HFFc6 (cell line): ENCODE results near the gene GABPB1. TPM values are rescaled to one million over a fixed set of nuclear protein-coding genes. Genes with fewer than 3 reads are reported as not detected.

Source experiments
- DNase-seq: peaks from one replicate; pipeline ENCODE4 v3.0.0-alpha.2; 2018
- H3K27ac Mint-ChIP-seq: 2 replicates; pipeline ENCODE4 v1.8.0; 2020; ENCODE audit warnings: mild to moderate bottlenecking, mixed read lengths
- H3K27me3 Mint-ChIP-seq: 2 replicates; pipeline ENCODE4 v1.8.0; 2021; ENCODE audit warnings: mild to moderate bottlenecking, moderate library complexity, mixed read lengths; ENCODE audit not compliant: insufficient read depth
- H3K36me3 Mint-ChIP-seq: 2 replicates; pipeline ENCODE4 v1.8.0; 2021; ENCODE audit warnings: low read depth, mixed read lengths
- H3K4me1 Mint-ChIP-seq: 2 replicates; pipeline ENCODE4 v1.8.0; 2020; ENCODE audit warnings: low read depth, mixed read lengths
- H3K4me3 Mint-ChIP-seq: 2 replicates; pipeline ENCODE4 v1.8.0; 2020; ENCODE audit warnings: mild to moderate bottlenecking, moderate library complexity, mixed read lengths
- H3K9me3 Mint-ChIP-seq: 2 replicates; pipeline ENCODE4 v1.8.0; 2020; ENCODE audit warnings: mild to moderate bottlenecking, mixed read lengths
- CTCF ChIP-seq: fragments of 200-600 bp; sonication (generic); IDR thresholded peaks from 2 replicates; pipeline ENCODE4 v1.5.0; 2021; ENCODE audit warnings: antibody characterized with exemption, mild to moderate bottlenecking
- total RNA-seq, 6 experiments: library from RNA; stranded (reverse); fragmentation: NEBNext Ultra II Directional; extraction: Animal tissue kit (Norgen Biotek cat#: 25700); gene quantifications; 2 replicates in 1 of 6; 3 replicates in 5 of 6; pipeline ENCODE4 v1.2.3, GENCODE V29; 2021

The GABPB1 gene
- total RNA-seq, 6 experiments from 2014 or later = 20.8 to 28.4 (median 25.3) TPM

GRCh38 chr15:50238255-50238654 lies 116.7 kb downstream of the GABPB1 start:
- peaks cover 29% of the 10 kb centered on the region for H3K4me1 Mint-ChIP-seq
- H3K27me3 Mint-ChIP-seq = no peaks in the 10 kb centered on the region
- H3K4me3 Mint-ChIP-seq = no peak overlapping the region
- no peak for DNase-seq
- no peaks in the 10 kb centered on the region for H3K9me3 Mint-ChIP-seq
- H3K27ac Mint-ChIP-seq = no peak overlapping the region
- no peak for TF ChIP-seq CTCF
- no peaks in the 10 kb centered on the region for H3K36me3 Mint-ChIP-seq

DNA sequence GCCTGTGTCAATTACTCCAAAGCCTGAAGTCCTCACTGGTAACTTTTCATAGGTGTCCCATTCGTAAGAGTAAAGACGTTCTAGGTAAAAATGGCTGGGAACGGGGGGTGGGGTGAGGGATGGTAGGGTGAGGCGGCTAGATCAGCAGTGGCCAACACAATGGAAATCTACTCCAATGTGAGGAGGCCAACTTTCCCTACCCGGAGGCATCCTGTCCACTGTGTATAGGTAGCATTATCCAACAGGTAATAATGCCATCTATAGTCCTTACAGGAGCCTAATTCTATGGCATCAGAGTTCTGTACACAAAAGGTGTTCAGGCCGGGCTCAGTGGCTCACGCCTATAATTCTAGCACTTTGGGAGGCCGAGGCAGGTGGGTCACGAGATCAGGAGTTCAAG lies 118.6 kb downstream of the GABPB1 start:
- DNase-seq = no peak
- Mint-ChIP-seq H3K9me3 (no peaks in the 10 kb centered on the region), H3K27ac (no peak overlapping the region), H3K4me1 (peaks cover 17% of the 10 kb centered on the region), H3K4me3 (no peak overlapping the region), H3K36me3 (no peaks in the 10 kb centered on the region), H3K27me3 (no peaks in the 10 kb centered on the region)
- TF ChIP-seq CTCF = no peak

DNA sequence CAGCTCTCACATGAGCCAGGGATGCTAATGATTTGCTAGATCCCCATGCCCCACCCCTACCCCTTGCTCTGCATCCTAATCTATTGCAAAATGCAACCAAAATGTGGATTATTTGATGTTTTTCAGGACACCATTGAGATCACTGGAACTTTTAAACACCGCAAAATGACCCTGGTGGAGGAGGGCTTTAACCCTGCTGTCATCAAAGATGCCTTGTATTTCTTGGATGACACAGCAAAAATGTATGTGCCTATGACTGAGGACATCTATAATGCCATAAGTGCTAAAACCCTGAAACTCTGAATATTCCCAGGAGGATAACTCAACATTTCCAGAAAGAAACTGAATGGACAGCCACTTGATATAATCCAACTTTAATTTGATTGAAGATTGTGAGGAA lies 119.2 kb downstream of the GABPB1 start:
- H3K27me3 Mint-ChIP-seq = no peaks in the 10 kb centered on the region
- H3K4me1 Mint-ChIP-seq = peaks cover 11% of the 10 kb centered on the region
- TF ChIP-seq CTCF = no peak
- H3K4me3 Mint-ChIP-seq = no peak overlapping the region; the same call in 1 of the 2 replicates
- peak; percentile 32 for DNase-seq
- H3K27ac Mint-ChIP-seq = no peak overlapping the region; the same call in 1 of the 2 replicates
- H3K9me3 Mint-ChIP-seq = no peaks in the 10 kb centered on the region
- no peaks in the 10 kb centered on the region for H3K36me3 Mint-ChIP-seq

DNA sequence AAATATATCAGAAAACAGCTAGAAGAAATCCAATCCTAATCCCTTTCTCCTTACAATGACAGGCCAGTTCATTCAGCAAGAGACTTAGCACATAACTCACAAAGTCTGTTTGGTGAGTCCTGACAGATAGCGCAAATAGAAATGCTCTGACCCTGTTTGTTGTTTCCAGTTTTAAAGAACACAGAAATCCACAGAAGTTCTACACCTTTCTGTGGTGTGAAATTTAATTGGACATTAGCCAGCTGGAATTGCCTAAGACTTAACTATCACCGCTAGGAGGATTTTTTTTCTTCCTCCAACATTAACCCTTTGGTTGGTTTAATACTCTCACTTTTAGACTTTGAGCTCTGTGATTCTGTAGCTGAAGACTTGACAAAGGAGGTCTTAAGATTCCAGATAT lies 120.2 kb downstream of the GABPB1 start:
- TF ChIP-seq CTCF = no peak
- DNase-seq = no peak
- Mint-ChIP-seq H3K27me3 (no peaks in the 10 kb centered on the region), H3K9me3 (no peaks in the 10 kb centered on the region), H3K4me3 (no peak overlapping the region), H3K36me3 (no peaks in the 10 kb centered on the region), H3K27ac (no peak overlapping the region), H3K4me1 (peaks cover 10% of the 10 kb centered on the region)

DNA sequence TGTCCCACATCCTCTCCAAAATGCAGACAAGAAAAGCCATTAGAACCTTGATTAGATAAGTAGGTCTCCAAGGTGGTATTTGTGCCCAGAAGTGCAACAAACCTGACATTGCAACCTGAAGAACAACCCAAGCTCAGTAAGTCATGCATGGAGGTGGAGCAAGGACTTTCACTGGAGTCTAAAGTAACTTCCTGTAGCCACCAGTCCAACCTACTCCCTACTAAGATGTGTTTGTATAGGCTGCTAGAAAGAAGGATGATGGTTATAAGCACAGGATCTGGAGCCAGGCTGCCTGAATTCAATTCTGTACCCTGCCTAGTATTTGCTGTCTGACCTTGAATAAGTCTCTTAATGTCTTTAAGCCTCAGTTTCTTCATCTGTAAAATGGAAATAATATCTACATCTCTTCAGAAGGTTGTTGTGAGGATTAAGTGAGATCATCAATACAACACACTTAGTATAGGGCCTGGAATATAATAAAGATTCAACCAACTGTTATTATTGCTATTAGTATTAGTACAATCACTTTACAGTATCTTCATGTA lies 121.7 kb downstream of the GABPB1 start:
- Mint-ChIP-seq H3K27me3 (no peaks in the 10 kb centered on the region; the same call in 1 of the 2 replicates), H3K9me3 (no peaks in the 10 kb centered on the region), H3K27ac (no peak overlapping the region), H3K4me1 (peaks cover 24% of the 10 kb centered on the region), H3K4me3 (no peak overlapping the region), H3K36me3 (no peaks in the 10 kb centered on the region)
- DNase-seq = no peak
- no peak for TF ChIP-seq CTCF

DNA sequence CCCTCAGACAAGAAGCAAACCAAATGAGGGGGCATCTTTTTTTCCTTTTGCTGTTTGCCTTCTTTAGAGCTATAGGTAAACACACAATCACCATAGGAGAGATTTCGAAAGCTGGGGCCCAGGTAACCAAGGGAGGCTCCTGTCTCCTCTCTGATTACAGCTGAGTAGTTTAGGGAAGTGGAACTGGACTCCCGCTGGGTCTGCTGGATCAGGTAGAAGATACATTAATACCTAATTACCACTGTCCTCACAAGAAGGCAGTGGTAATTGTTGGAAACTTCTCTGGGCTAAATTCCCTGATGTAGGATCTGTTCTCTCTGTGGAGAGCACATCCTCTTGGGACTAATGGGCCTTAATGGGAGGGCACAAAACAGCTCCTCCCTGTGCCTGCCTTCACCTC lies 122.2 kb downstream of the GABPB1 start:
- no peak overlapping the region for H3K4me3 Mint-ChIP-seq
- TF ChIP-seq CTCF = no peak

More for the DNA sequence above, 122.2 kb downstream of the GABPB1 start:
- H3K27me3 Mint-ChIP-seq = no peaks in the 10 kb centered on the region; the same call in 1 of the 2 replicates
- H3K36me3 Mint-ChIP-seq = no peaks in the 10 kb centered on the region
- no peak overlapping the region for H3K27ac Mint-ChIP-seq
- DNase-seq = no peak
- no peaks in the 10 kb centered on the region for H3K9me3 Mint-ChIP-seq
- H3K4me1 Mint-ChIP-seq = peaks cover 28% of the 10 kb centered on the region
